Esophagus mucosa (tissue), 1 donor: Measurements from ENCODE around the gene SLAMF6. TPM values are rescaled to one million over a fixed set of nuclear protein-coding genes. Genes with fewer than 3 reads are reported as not detected.

Source experiments
- ATAC-seq: fragments of 200-7000 bp; cut with Tn5 transposase; one replicate; pipeline ENCODE4 v1.9.1; 2020
- total RNA-seq: library from RNA; stranded (reverse); gene quantifications from one replicate; pipeline ENCODE4 v1.2.4, GENCODE V29; 2023
- donor health status: DM: yes; HTN: yes; CAD: no.

Gene SLAMF6
- total RNA-seq, 1 donor from 2014 or later, result 0.28 TPM

DNA sequence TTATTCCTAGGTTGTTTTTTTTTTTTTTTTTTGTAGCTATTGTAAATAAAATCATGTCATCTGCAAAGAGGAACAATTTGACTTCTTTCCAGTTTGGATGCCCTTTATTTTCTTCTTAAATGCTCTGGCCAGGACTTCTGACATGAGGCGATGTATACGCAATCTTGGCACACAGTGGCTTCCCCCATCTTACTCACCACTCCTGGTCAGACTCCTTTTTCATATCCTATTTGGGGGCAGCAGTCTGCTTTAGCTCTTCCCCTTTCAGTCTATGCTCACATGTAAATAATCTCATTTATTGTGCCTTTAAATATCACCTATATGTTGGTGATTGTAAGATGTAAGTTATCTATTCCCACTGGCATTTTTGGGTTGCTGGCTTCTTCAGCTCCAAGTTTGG, 56.1 kb downstream of the SLAMF6 start:
- no peak for ATAC-seq

DNA sequence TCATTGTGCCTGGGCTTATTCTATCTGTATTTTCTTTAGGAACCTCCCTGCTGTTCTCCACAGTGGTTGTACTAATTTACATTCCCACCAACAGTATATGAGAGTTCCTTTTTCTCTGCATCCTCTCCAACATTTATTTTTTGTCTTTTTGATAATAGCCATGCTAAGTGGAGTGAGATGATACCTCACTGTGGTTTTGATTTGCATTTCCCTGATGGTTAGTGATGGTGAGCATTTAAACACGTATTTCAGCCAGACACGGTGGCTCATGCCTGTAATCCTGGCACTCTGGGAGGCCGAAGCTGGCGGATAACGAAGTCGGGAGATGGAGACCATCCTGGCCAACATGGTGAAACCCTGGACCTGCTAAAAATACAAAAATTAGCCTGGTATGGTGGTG, 57.9 kb downstream of the SLAMF6 start:
- no peak for ATAC-seq

DNA sequence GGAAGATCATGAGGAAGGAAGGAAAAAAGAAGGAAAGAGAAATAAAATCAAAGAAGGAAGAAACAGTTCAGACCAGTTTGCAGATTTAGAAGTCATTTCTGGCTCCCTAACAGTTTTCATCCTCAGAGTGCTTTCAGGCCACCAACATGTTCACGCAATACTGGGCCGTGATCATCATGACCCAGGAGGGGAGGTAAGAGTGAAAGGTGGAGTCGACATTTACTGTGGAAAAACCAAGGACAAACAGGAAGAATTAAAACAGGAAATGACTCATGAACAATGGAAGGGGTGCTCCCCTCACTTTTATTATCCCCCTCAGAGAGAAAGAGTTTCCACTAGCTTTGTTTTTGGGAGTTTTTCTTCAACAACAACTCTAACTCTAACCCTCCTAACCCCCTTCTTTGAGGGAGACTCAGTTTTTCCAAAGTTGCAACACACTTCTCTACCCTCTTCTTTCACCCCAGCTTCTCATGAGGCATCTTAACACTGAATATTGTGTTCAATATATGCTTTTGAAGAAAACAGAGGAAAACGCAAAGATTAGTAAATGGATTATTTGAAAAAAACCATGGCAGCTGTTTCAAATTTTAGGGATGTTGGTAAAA, 62.3 kb downstream of the SLAMF6 start:
- ATAC-seq, result no peak

DNA sequence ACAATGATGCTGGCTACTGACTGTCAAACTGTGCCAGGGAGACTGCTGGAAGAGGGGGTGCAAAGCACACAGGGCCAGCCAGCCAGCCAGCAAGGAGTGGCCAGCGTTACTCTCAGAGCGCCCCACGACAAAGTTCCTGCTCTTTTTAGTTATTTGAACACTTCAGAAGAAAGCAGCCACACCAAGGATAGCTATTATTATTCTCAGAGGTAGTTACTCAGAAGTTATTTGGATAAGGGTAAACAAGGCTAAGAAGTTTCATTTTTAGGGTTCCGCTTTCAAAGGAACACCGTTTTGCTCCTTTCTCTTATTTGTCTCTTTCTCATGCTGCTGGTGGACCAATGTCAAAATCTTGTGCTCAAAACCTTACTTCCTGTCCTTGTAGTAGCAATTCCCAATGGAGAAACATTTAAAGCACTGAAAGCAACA, 62.8 kb downstream of the SLAMF6 start:
- no peak for ATAC-seq

DNA sequence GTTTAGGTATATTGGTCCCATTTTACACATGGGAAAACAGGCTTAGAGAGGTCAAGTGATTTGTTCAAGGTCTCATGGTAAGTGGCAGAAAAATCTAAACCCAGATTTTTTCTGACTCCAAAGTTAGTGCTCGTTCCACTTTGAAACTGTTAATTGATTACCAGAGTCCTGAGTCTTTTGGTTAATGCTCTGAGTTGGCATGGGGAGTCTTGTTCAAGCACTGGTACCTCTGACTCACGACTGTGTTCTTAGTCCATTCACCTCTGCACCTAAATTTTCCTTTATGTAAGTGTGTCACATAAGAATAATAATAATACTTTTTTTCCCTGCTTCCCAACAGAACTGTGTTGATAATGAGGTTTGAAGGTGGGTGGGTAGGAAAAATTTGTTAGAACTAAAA, 63.4 kb downstream of the SLAMF6 start:
- no peak for ATAC-seq

DNA sequence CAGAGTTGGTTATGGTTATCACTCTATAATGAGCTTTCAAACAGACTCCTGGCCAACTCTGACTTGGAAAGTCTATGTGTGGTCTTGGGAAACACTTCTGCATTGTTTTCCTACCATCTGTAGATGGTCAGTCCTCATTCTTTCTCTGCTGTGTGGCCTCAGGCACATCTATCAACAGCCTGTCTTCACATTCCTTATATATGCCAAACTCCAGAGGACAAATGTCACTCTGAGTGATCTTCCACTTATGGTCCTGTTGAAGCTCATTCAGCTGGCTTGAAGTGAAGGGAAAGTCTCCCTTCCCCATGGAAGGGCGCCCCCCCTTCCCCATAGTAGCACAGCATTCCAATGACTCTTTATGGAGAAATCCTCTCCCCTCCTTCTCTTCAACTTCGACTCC, 64.0 kb downstream of the SLAMF6 start:
- no peak for ATAC-seq

DNA sequence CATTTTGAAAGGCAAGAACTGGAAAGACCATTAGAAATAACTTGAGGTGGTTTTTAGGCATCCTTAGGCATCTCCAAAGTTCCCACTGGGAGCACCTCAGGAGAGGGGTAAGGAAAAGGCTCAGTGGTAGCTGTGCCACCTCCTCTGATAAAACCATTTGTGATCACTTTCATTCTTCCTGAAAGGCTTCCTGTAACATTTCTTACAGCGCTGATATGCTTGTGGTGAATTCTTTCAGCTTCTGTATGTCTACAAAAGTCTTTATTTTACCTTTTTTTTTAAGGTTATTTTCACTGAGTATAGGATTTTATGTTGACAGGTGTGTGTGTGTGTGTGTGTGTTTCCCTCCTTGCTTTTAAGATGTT, 67.9 kb downstream of the SLAMF6 start:
- ATAC-seq, result no peak

DNA sequence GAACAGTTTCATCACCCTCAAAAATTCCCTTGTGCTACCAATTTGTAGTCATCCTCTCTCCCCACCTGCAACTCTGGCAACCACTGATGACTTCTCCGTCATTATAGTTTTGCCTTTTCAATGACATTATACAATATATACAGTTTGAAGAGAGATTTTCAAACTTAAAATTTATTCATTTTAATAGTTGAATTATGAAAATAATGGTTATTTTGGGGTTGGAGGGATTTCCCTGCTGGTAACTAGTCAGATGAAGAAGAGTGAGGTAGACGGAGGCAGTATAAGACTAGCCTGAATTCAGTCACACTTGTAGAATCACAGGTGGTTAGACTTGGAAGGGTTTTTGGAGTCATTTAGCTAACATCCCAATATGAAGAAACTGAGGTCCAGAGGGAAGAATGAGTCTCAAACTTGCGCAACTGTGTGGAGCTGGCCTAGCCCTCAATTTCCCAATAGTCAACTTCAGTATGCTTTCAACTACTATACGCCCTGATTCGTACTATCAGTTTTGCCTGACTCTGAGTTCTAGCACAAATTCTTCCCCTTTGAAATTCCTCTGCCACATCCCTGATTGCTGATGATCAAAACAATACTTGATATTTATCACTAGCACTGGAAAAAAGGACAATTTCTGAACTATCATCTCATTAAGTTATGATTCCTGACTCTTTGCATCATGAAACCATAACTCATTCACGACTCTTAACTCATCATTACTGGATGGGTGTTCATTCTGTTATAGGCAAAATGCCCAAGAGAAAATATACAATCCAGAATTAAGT, 68.5 kb downstream of the SLAMF6 start:
- no peak for ATAC-seq

DNA sequence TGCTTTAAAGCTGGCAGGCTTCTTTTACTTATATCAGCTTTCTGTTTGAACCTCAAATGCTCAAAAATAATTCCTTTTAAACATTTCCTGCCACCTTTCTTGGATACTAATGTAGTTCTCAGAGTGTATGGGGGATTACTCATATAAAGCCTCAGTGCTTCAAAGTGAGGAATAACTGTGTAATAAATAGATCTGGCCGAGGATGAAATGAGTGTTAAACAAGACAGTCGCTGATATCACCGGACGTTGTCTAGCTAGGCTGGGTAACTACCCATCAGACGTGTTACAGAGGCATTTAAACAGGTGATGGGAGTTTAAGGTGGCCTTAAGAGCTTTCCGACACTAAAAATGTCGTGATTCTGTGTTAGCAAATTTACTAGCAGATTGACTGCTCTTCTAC, 69.6 kb downstream of the SLAMF6 start:
- ATAC-seq, result no peak

DNA sequence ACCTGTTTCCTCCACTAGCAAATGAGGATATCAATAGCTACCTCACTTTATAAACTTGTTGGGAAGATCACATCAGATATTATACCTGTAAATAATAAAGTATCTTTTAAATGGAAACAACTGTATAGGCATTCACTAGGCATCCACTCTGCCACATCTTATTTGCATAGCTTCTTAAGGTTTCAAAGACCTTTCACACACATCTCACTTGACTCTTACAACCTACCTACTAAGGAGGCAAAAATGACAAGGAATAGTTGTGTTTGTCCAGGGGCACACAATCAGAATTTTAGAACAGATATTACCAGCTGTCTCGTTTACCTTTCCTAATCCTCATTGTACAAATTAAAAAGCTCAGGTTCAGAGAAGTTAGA, 71.2 kb downstream of the SLAMF6 start:
- no peak for ATAC-seq

DNA sequence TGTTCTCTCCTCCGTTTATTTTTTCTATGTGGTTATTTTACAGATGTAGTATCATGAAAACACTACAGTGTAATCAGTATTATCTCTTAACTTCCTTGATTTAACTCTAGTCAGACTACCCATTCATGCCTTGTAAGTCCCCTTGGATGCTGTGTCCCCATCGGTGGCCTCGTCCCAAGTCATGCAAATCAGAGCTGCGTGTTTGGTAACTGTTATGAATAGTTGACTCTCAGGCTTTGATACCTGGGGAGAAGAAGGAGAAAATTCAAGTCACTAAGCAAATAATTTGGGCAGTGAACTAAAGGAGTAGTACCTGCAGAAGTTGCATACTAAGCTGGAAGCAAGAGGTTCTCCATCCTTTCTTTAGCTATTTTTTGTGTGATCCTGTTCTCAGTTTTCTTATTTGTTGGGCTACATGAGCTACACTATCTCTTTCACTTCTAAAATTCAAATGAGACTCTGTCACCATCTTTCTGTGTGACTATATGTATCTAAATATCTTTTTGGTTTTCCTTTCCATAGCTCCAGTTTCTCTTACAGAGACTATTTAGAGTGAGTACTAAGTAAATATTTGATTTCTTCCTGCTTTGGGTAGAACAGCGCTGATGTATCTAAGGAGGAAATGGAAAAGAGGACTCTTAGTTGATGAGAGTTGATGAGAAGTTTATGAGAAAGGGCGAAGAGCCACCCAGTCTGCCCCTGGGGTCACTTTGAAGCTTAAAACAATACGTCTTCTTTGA, 71.8 kb downstream of the SLAMF6 start:
- ATAC-seq, result no peak

DNA sequence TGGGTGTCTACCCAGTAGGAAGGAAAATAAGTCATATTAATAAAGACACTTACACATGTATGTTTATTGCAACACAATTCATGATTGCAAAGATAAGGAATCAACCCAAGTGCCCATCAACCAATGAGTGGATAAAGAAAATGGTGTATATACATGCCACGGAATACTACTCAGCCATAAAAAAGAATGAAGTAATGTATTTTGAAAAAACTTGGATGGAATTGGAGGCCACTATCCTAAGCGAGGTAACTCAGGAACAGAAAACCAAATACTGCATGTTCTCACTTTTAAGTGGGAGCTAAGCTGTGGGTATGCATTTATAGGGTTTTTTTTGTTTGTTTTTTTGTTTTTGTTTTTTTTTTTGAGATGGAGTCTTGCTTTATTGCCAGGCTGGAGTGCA, 73.6 kb downstream of the SLAMF6 start:
- no peak for ATAC-seq

DNA sequence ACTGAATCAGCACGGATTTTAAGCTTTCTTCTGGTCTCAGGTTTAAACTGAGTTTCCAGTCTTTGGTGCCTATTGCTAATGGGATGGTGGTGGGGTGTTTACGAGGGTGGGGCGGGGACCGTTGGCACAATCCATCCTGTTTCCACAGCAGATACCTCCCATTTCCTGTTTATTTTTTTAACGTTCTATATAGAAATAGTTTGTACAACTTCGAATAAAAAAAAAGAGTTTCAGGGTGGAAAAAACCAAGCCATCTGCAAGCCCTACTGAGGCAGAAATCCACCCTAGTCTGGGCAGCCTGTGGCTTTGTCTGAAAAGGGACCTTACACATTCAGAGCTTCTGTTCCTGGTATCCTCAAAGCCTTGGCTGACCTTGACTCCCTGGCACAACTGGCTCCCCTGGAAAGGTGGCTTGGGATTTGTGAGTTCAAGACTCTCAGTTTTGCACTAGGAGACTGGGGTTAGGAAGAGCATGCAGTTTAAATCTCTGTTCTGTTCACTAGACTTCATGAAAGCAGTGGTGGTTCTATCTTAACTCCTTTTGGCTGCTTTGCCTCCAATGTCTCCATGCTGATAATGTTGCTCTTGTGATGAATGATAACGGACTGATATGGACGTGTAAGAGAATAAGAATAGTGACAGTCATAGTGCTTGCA, 76.0 kb downstream of the SLAMF6 start:
- ATAC-seq, result no peak

DNA sequence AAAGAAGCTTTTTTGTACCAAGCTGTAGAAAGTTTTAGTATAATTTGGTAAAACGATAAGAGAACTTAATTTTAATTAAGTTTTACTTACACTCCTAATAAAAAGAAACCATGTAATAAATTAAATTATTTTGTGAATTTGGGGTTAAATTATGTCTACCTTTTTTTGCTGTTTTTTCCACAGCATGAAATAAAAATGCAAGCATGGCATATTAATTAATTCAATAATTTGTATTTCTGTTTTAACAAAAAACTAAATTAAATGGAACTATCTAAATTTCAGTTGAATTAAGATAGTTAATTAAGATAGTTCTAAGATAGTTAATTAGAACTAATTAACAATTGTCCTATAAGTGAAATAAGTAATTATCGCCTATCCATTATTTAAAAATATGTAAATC, 83.3 kb downstream of the SLAMF6 start:
- ATAC-seq, result no peak

DNA sequence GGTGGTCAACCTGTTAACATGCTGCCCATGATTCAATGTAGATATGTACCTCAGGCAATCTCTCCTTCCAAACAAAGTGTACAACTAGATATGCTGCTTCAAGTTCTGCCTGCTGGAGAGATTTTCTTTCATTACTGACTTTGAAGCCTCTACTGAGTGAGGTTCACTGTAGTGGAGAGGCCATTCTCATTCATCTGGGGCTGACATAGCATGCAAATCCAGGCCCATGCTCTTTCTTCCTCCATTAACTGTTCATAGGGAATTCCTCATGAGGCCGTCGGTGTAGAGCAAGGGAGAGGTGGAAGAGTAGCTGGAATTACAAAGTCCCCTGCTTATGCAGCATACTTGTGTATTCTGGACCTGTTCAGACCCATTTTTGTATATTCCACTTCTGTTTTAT, 84.1 kb downstream of the SLAMF6 start:
- ATAC-seq, result no peak

DNA sequence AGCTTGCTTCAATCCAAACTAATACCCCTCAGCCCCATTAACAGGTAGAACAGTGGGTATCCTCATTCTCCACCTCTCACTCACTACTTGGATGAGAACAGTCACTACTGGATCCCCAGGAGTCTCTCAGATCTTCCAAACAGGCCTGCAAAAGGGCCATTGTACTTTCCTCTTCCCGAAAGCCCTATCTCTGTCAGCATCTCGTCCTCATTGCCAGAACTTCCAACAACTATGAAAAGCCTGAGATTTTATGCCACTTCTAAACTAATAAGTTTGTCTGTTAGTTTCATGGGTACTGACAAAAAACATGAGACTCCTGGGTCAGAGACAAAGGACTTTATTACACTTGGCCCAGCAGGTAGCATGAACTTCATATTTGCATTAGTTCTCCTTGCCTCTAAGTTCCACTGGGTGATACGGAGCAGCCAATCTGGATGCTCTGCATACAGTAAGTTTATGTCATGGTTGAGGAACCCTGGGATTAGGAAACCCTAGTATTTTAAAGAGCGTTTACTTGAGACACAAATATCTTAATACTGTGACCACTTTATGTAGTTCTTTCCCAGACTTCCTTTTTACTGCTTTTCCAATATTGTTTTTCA, 84.6 kb downstream of the SLAMF6 start:
- no peak for ATAC-seq

DNA sequence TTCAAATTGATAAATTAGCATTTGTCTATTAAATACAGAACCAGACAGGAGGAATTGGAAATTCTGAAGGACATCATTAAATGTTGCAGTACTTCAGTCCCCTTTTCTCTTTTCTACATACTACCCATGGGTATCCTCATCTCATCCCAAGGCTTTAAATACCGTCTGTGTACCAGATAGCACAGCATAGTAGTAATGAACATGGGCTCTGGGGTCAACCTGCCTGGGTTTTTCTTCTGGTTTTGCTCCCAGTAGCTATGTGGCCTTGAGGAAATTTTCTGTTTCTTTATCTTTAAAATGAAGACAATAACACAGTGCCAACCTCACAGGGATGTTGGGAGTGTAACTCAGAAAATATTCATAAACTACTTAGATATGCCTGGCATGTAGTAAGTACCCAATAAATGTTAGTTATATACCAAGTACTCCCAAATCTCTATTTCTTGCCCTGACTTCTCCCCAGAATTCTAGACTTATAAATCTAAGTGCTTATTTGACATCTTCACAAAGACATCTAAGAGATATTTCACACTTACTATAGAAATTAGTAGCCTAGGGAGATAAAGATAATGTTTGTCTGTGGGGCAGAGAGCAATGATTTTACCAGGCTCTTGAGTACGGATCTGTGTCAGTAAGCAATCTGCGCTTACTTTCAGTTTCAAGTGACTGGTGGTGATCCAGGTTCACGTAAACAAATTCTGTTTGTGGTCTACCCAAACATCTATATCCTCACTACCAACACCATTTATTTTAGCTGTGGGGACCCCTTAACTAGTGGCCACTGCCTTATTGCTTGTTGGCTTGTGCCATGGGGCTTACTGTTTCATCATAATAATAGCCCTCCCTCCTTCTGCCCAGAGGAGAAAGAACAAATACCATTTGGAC, 85.4 kb downstream of the SLAMF6 start:
- no peak for ATAC-seq

DNA sequence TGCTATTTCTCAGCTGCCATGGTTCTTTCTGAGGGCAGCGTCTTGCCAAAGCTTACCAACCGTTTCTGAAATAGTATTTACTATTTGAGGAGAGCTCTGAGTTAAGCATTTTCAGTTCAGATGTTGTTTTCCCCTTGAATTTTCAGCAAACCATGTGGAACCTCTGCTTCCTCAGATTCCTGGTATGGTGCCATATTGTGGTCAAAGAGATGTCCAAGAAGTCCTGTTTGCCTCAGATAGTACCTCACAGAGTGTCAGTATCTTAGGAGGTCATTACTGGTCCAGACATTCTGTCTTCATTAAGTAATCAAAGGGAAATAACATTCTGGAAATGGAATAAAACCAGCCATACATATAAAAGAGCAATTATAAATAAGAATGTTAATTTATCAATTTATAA, 86.1 kb downstream of the SLAMF6 start:
- ATAC-seq, result no peak
